Lower lobe of right lung (tissue), 2 donors: Measurements from ENCODE around the gene PDE6C. TPM values are rescaled to one million over a fixed set of nuclear protein-coding genes. Genes with fewer than 3 reads are reported as not detected.

ENCODE experiments used
- ATAC-seq, 2 donors: fragments of 200-7000 bp; cut with Tn5 transposase; one replicate each; pipeline ENCODE4 v1.9.1; 2020 to 2022; ENCODE audit warnings: mild to moderate bottlenecking in 2 of 2, moderate library complexity in 2 of 2
- DNase-seq: peaks from one replicate; pipeline ENCODE4 v3.0.0-alpha.2; 2020
- H3K27ac ChIP-seq: fragments of 200-600 bp; one replicate; pipeline ENCODE4 v1.8.0; 2022
- H3K27me3 ChIP-seq: fragments of 200-600 bp; one replicate; pipeline ENCODE4 v1.8.0; 2022; ENCODE audit warnings: low read depth
- H3K36me3 ChIP-seq: fragments of 200-600 bp; one replicate; pipeline ENCODE4 v1.8.0; 2022; ENCODE audit warnings: mild to moderate bottlenecking
- H3K4me1 ChIP-seq: fragments of 200-600 bp; one replicate; pipeline ENCODE4 v1.8.0; 2022
- H3K4me3 ChIP-seq: fragments of 200-600 bp; one replicate; pipeline ENCODE4 v1.8.0; 2022; ENCODE audit warnings: mild to moderate bottlenecking
- H3K9me3 ChIP-seq: fragments of 200-600 bp; one replicate; pipeline ENCODE4 v1.8.0; 2022
- CTCF ChIP-seq: fragments of 200-600 bp; IDR thresholded peaks from one replicate; pipeline ENCODE4 v1.8.0; 2022; ENCODE audit warnings: antibody characterized with exemption, mild to moderate bottlenecking
- intact Hi-C: fragments of 100-400 bp; cut with DNase I; formaldehyde crosslinking; loops from one replicate; pipeline ENCODE4 v1.11.0; 2022
- total RNA-seq: library from RNA; stranded (reverse); fragmentation: NEBNext Ultra II Directional; extraction: Animal tissue kit (Norgen Biotek cat#: 25700); gene quantifications from one replicate; pipeline ENCODE4 v1.2.1, GENCODE V29; 2021
- donor health status: DM: no; HTN: yes; CAD: no; lungs with severe emphysema.

PDE6C gene
- total RNA-seq, 1 donor from 2014 or later: not detected

GRCh38 chr10:93570383-93570782 lies 42.0 kb upstream of the PDE6C start:
- intact Hi-C loops: no loop called here
- no peak overlapping the region for H3K4me3 ChIP-seq
- no peaks in the 10 kb centered on the region for H3K9me3 ChIP-seq
- H3K4me1 ChIP-seq: peaks cover 28% of the 10 kb centered on the region
- ATAC-seq (no peak), DNase-seq (no peak)
- peaks cover 41% of the 10 kb centered on the region for H3K27me3 ChIP-seq
- no peak overlapping the region for H3K27ac ChIP-seq
- no peak for TF ChIP-seq CTCF
- H3K36me3 ChIP-seq: no peaks in the 10 kb centered on the region

- intact Hi-C loops: no loop called here
- Histone ChIP-seq H3K36me3 (no peaks in the 10 kb centered on the region), H3K4me3 (no peak overlapping the region), H3K27ac (no peak overlapping the region), H3K4me1 (peaks cover 14% of the 10 kb centered on the region), H3K27me3 (peaks cover 26% of the 10 kb centered on the region), H3K9me3 (no peaks in the 10 kb centered on the region)
- TF ChIP-seq CTCF: no peak
- no peak for DNase-seq
- no peak for ATAC-seq
Measured at GRCh38 chr10:93572606-93573005, 39.7 kb upstream of the PDE6C start.

- Histone ChIP-seq H3K36me3 (no peaks in the 10 kb centered on the region), H3K4me3 (no peak overlapping the region), H3K27ac (no peak overlapping the region), H3K4me1 (peaks cover 14% of the 10 kb centered on the region), H3K27me3 (peaks cover 19% of the 10 kb centered on the region), H3K9me3 (no peaks in the 10 kb centered on the region)
- intact Hi-C loops: no loop called here
- no peak for TF ChIP-seq CTCF
- DNase-seq (peak; percentile 64), ATAC-seq (peak; percentile 68 to 72)
Measured at GRCh38 chr10:93573051-93573909, 39.1 kb upstream of the PDE6C start.

GRCh38 chr10:93573924-93574323 lies 38.4 kb upstream of the PDE6C start:
- no peak for TF ChIP-seq CTCF
- H3K9me3 ChIP-seq: no peaks in the 10 kb centered on the region
- no peak overlapping the region for H3K4me3 ChIP-seq
- no peak for ATAC-seq
- peaks cover 14% of the 10 kb centered on the region for H3K4me1 ChIP-seq
- H3K27ac ChIP-seq: no peak overlapping the region
- H3K27me3 ChIP-seq: peaks cover 13% of the 10 kb centered on the region
- no peaks in the 10 kb centered on the region for H3K36me3 ChIP-seq
- DNase-seq: no peak
- intact Hi-C loops: no loop called here

GRCh38 chr10:93576888-93577287 lies 35.4 kb upstream of the PDE6C start:
- ATAC-seq (no peak), DNase-seq (no peak)
- H3K27ac ChIP-seq: no peak overlapping the region
- H3K4me3 ChIP-seq: no peak overlapping the region
- H3K4me1 ChIP-seq: peaks cover 14% of the 10 kb centered on the region
- TF ChIP-seq CTCF: no peak
- intact Hi-C loops: no loop called here
- H3K36me3 ChIP-seq: no peaks in the 10 kb centered on the region
- H3K27me3 ChIP-seq: peaks cover 3% of the 10 kb centered on the region
- H3K9me3 ChIP-seq: no peaks in the 10 kb centered on the region
